ENCODE results near the gene DAND5. TPM values are rescaled to one million over a fixed set of nuclear protein-coding genes. Genes with fewer than 3 reads are reported as not detected.

Gene DAND5
- total and polyA plus RNA-seq, 9 of the 15 experiments (the other 6 are each of a cell fraction or from before 2014, with no cell fraction given) = 0.22 to 0.83 (median 0.60) TPM

- no peak for TF ChIP-seq ZNF655 (CRISPR knock-in tag; IDR thresholded peaks at IDR 0.05)
- TF ChIP-seq ZNF740 (CRISPR knock-in tag; IDR thresholded peaks at IDR 0.05) = peak; percentile 88
- peak in 1 of 2 experiments; percentile 52; a peak in 1 of 4 replicates for TF ChIP-seq ZNF740 (tag; IDR thresholded peaks at IDR 0.05)
- TF ChIP-seq LARP7 (IDR thresholded peaks at IDR 0.05) = peak; percentile 61; the same call in 1 of the 2 replicates
- TF ChIP-seq GABPB2 (CRISPR knock-in tag; conservative IDR thresholded peaks at IDR 0.05) = no peak
- TF ChIP-seq MAFF (IDR thresholded peaks at IDR 0.05; ENCODE audit: low read length) = no peak
- TF ChIP-seq SRSF9 (IDR thresholded peaks at IDR 0.05; ENCODE audit: borderline replicate concordance, low read depth, low read length) = no peak
- TF ChIP-seq ZZZ3 (IDR thresholded peaks at IDR 0.05) = no peak
- TF ChIP-seq ZKSCAN1 (IDR thresholded peaks at IDR 0.05; ENCODE audit: low read depth, low read length) = no peak
- no peak for TF ChIP-seq BRD4 (IDR thresholded peaks at IDR 0.05)
- TF ChIP-seq, protein P1, sequence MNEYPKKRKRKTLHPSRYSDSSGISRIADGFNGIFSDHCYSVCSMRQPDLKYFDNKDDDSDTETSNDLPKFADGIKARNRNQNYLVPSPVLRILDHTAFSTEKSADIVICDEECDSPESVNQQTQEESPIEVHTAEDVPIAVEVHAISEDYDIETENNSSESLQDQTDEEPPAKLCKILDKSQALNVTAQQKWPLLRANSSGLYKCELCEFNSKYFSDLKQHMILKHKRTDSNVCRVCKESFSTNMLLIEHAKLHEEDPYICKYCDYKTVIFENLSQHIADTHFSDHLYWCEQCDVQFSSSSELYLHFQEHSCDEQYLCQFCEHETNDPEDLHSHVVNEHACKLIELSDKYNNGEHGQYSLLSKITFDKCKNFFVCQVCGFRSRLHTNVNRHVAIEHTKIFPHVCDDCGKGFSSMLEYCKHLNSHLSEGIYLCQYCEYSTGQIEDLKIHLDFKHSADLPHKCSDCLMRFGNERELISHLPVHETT (CRISPR knock-in tag; conservative IDR thresholded peaks at IDR 0.05 in 1 of 2, IDR thresholded peaks at IDR 0.05 in 1 of 2) = no peak
- TF ChIP-seq ZNF133 (CRISPR knock-in tag; IDR thresholded peaks at IDR 0.05) = no peak
- TF ChIP-seq NFRKB (IDR thresholded peaks at IDR 0.05; ENCODE audit: low read depth) = peak; percentile 61; the same call in 1 of the 2 replicates
- TF ChIP-seq ZNF644 (tag; IDR thresholded peaks at IDR 0.05; ENCODE audit: low read depth) = no peak
- TF ChIP-seq C11orf30 (IDR thresholded peaks at IDR 0.05; ENCODE audit: low read depth) = no peak
- TF ChIP-seq XRCC4 (IDR thresholded peaks at IDR 0.05; ENCODE audit: extremely low read depth, insufficient read depth, insufficient read length) = no peak
- TF ChIP-seq SRF (CRISPR knock-in tag; IDR thresholded peaks at IDR 0.05) = peak in 1 of 2 experiments; percentile 66; a peak in 1 of 4 replicates
- TF ChIP-seq POU5F1 (IDR thresholded peaks at IDR 0.05; ENCODE audit: borderline replicate concordance, low read depth, low read length, partially characterized antibody) = peak; percentile 6
- TF ChIP-seq NUFIP1 (IDR thresholded peaks at IDR 0.05; ENCODE audit: partially characterized antibody) = no peak
- no peak for TF ChIP-seq ZNF224 (CRISPR knock-in tag; IDR thresholded peaks at IDR 0.05)
- TF ChIP-seq ZC3H8 (IDR thresholded peaks at IDR 0.05) = no peak
- no peak for TF ChIP-seq U2AF1 (optimal IDR thresholded peaks at IDR 0.05; ENCODE audit: low read depth, low read length)
- no peak for TF ChIP-seq FOXA3 (CRISPR knock-in tag; conservative IDR thresholded peaks at IDR 0.05 in 1 of 2, IDR thresholded peaks at IDR 0.05 in 1 of 2)
These were observed 4.2 kb upstream of the DAND5 start (continued) for GRCh38 chr19:12965017-12965811.

All from K562 (cell line).